GM19328 (cell line): Measurements from ENCODE around the gene KNDC1.

Experiments used
- ATAC-seq: cut with Tn5 transposase; IDR thresholded peaks from one replicate; pipeline ENCODE4 v1.9.1; 2021; ENCODE audit warnings: mild to moderate bottlenecking, moderate library complexity; ENCODE audit not compliant: unreplicated experiment

KNDC1 gene

GRCh38 chr10:133204226-133205015 is 44.4 kb downstream of the KNDC1 start:
- no peak for ATAC-seq

DNA sequence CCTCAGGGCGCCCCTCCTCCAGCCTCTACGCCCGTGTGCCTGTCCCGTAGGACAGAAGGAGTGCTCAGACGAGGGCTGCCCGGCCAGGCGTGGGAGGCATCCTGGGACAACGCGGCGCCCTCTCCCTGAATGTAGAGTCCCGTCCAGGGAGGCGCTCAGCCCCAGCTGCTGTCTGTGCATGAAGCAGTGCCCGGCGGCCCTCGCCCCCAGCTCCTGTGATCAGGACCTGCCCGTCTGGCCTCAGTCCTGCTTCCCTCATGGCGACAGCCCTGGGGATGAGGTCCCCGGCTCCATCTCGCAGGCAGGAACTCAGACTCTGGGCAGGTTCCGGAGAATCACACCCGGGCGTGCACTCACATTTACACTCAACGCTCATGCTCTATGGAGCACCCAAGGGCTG is 45.1 kb downstream of the KNDC1 start:
- ATAC-seq: no peak

DNA sequence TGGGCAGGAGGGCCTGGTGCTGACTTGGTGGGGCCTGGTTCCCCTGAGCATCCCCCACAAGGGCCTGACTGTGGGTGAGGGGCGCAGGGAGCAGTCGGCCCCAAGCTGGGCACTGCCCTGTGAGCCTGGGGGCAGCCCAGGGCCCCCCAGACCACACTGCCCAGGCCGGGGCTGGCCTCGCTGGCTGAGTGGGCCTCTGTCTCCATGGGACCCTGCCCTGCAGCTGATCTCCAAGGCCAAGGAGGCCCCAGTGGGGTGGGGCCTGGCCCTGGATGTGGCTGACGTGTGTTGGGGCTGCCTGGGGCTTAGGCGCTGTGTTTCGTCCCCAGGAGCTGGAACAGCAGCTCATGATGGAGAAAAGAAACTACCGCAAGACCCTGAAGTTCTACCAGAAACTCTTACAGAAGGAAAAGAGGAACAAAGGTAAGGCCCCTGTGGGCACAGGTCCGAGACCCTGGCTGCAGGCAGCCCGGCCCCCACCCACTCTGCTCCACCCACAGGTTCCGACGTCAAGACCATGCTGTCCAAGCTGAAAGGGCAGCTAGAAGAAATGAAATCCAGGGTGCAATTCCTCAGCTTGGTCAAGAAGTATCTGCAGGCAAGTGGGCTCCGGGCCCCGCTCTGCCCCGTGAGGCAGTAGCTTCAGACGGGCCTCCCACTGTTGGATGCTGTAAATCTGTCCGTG is 46.5 kb downstream of the KNDC1 start:
- no peak for ATAC-seq

DNA sequence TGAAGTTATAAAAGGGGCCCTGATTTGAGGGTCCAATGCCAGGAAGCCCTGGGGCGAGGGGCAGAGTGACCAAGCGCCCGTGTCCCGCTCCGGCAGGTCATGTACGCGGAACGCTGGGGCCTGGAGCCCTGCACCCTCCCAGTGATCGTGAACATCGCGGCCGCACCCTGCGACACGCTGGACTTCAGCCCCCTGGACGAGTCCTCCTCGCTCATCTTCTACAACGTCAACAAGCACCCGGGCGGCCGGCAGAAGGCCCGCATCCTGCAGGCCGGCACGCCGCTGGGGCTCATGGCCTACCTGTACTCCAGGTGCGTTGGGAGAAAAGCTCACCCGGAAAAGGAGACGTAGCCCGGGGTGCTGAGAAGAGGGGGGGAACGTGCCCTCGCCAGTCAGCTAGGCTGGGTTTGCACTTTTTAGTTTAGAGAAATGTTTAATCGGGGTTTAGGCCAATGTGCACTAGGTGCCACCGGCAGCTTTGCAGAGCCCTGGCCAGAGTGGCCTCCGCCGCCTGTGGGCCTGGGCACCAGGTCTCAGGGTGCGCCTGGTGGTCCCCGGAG is 47.1 kb downstream of the KNDC1 start:
- ATAC-seq: no peak

- ATAC-seq: no peak
Measured at GRCh38 chr10:133207627-133208026, 47.6 kb downstream of the KNDC1 start.

DNA sequence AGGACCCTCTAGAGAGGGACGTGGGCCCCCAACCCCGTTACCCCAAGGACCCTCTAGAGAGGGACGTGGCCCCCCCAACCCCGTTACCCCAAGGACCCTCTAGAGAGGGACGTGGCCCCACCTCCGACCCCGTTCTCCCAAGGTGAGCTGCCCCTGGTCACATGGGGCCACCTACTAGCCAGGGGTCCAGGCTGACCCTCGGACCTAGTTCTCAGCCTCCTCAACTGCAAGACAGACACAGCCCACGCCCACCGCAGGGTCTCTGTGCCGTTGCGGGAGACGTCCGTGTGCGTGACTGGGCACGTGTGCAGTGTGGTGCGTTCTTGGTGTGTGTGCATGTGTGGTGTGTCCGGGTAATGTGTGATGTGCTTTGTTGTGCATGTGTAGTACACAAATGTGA is 48.4 kb downstream of the KNDC1 start:
- no peak for ATAC-seq

- no peak for ATAC-seq
Measured at GRCh38 chr10:133209117-133209516, 49.1 kb downstream of the KNDC1 start.

DNA sequence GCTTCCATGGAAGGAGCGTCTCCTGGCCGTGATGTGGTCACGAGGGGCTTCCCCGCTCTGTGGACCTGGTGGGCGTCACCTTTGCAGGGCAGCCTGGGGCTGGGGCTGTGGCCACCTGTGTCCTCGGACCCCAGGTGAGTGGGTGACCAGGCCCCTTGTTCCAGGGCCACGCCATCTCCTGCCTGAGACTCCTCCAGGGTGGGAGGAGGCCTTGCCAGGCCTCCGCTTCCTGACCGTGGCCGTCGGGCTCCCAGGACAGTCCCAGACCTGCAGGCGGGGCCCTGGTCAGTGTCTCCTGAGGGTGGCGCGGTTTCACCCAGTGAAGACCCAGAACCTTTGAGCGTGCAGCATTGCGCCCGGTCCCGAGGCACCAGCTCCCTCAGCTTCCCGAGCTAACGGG is 49.6 kb downstream of the KNDC1 start:
- ATAC-seq: no peak

DNA sequence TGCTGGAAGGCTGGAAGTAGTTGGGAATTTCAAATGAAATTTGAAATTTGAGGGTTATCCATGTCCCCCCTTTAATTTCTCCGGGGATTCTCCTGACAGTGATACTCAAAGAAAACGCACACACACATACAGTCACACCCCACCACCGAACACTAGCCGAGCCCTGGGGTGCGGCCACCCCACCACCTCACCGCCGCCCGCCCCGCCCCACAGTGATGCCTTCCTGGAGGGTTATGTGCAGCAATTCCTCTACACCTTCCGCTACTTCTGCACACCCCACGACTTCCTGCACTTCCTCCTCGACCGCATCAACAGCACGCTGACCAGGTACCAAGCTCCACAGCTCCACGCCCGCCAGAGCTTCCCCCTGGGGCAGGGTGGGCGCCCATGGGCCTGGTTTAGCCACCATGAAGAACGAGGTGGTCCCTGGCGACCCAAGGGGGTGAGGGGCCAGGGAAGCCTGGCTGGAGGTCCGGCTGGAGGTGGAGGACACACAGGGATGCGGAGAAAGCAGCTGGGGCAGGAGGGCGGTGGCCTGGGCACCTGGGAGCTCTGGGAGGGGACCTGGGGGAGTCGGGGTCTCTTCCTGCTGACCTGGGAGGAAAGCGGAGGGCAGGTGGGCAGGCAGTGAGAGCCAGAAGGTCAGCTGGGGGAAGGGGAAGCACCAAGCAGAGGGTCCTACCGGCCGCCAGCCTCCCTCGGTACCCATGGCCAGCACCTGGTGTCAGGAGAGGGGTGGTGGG is 50.5 kb downstream of the KNDC1 start:
- ATAC-seq: no peak

- ATAC-seq: no peak
Measured at GRCh38 chr10:133211141-133211830, 51.3 kb downstream of the KNDC1 start.

DNA sequence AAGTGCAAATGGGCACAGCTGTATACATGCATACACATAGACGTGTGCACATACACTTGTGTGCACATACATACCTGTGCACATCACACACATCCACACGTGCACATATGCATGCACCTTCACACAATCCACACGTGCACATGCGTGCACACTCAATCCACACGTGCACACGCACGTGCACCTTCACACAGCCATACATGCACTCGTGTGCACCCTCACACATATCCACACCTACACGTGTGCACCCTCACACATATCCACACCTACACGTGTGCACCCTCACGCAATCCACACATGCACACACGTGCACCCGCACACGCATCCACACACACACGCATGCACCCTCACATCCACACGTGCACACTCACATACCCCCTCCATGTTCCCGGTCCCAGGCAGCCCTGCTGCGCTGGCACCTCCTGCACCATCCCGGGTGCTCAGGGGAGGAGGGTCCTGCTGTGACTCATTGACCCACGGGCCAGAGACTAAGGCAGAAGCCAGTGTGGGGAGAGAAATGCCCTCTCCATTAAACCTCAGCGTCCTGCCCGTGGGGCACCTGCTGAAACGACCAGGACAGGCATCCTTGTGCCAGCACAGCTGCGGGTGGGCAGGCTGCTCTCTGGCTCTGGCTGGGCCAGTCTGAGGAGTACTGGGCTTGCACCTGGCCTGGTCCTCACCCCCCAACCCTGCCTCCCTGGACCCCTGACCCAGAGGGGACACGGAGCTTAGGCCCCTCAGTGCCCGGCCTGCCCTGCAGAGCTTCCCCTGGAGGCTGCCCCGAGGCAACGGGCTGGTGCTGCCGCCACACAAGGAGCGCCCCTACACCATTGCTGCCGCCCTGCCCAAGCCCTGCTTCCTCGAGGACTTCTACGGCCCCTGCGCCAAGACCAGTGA is 52.2 kb downstream of the KNDC1 start:
- no peak for ATAC-seq

- no peak for ATAC-seq
Measured at GRCh38 chr10:133212853-133213494, 53.0 kb downstream of the KNDC1 start.

DNA sequence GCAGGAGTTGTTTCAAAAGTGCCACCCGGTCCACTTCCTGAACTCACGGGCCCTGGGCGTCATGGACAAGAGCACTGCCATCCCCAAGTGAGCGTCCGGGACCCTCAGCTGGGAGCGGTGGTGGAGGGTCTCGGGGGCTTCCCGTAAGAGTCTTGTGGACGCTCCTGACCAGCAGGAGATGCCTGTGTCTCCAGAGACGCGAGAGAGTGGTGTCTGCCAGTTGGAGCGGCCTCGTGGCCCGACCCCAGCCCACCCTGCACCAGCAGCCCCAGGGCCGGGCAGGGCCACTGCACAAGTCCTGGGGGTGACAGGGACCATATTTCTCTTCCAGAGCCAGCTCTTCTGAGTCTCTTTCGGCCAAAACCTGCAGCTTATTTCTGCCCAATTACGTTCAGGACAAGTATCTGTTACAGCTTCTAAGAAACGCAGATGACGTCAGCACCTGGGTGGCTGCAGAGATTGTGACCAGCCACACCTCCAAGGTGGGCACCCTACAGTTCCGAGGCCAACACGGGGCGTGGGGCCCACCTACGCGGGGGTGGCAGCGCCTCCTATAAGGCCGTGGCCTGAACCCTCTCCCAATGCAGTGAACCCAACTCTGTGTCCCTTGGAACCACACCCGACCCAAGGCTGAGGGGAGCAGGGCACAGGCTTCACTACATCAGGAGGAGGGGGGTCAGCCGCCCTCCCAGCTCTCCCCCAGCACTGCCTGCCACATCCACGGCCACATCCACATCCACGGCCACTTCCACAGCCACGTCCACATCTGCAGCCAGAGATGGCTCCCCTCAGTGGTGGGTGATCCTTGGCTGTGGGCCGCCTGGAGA is 53.8 kb downstream of the KNDC1 start:
- ATAC-seq: no peak

DNA sequence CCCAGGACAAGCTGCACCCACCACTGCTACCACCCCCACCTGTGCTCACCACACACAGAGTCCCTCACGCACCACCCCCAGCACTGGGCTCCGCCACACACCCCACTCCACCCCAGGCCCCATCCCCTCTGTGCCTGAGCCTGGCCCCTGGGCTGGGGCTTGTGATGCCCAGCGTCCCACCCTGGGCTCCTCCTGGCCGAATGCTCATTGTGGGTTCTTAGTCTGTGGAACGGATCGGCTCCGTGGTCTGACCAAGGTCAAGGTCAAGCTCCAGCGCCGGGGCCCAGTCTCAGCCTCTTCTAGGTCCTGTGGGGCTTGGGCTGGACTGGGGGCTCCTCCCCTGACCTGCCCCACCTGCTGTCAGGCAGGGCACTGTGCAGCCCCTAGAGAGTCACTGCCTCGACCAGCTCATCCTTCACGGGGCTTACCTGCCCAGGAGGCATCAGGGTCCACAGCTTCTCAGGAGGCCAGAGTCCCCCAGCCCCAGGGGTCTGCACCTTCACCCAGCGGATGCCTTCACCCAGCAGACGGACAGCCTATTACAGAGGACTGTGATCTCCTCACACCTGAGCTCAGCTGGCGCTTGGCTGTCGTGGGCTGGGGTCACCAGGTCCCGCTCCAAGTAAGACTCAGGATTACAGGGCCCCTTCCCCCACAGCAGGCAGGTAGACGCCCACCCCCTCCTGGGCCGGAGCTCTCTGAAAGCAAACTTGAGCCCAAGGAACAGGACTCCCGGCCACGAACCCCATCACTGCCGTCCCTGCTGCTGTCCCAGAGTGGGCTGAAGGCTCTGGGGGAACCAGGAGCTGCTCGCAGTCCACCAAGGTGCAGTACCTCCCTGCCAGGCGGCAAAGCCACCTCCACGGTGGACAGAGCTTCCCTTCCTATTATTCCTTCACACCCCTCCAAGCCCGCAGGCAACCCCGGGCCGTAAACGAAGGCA is 54.7 kb downstream of the KNDC1 start:
- ATAC-seq: no peak

GRCh38 chr10:133215586-133215985 is 55.6 kb downstream of the KNDC1 start:
- no peak for ATAC-seq

DNA sequence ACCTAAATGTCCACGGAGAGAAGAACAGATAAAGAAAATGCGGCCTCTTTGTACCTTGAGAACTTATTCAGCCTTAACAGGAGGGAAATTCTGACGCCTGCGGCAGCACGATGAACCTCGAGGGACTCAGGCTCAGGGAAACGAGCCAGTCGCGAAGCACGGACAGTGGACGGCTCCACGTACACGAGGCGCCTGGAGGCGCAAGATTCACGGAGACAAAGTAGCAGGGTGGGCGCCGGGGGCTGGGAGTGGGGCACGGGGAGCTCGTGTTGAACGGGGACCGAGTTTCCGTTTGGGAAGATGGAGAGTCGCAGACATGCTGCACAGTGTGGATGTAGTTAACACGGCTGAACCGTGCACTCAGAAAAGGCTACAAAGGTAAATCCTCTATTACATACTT is 56.8 kb downstream of the KNDC1 start:
- ATAC-seq: no peak

GRCh38 chr10:133217800-133218589 is 58.0 kb downstream of the KNDC1 start:
- no peak for ATAC-seq
